Parathyroid adenoma (tissue), 2 donors: Measurements from ENCODE around the gene NF1.
"Not testable (repeated sequence)": the region's sequence is repeated elsewhere in the genome, so short reads cannot be mapped to it uniquely, and the experiment has no call there.

Experiments
- H2AFZ ChIP-seq: fragments of 300-600 bp; sonication (generic); one replicate; pipeline ENCODE4 v1.7.0; 2017; ENCODE audit warnings: antibody characterized with exemption, mild to moderate bottlenecking
- H3K27ac ChIP-seq: fragments of 300-600 bp; sonication (generic); one replicate; pipeline ENCODE4 v1.7.0; 2017
- H3K27me3 ChIP-seq: fragments of 300-600 bp; sonication (generic); one replicate; pipeline ENCODE4 v1.7.0; 2017; ENCODE audit warnings: low read length; ENCODE audit not compliant: control insufficient read depth, insufficient read depth
- H3K36me3 ChIP-seq: fragments of 300-600 bp; sonication (generic); one replicate; pipeline ENCODE4 v1.7.0; 2017; ENCODE audit warnings: low read length; ENCODE audit not compliant: control insufficient read depth, insufficient read depth
- H3K4me1 ChIP-seq: fragments of 300-600 bp; sonication (generic); one replicate; pipeline ENCODE4 v1.7.0; 2017; ENCODE audit warnings: control low read depth
- H3K4me2 ChIP-seq: fragments of 300-600 bp; sonication (generic); one replicate; pipeline ENCODE4 v1.7.0; 2017; ENCODE audit warnings: low read length
- H3K4me3 ChIP-seq: fragments of 300-600 bp; sonication (generic); one replicate; pipeline ENCODE4 v1.7.0; 2017; ENCODE audit warnings: low read depth, low read length
- H3K79me2 ChIP-seq: fragments of 300-600 bp; sonication (generic); one replicate; pipeline ENCODE4 v1.7.0; 2017; ENCODE audit warnings: control low read depth
- H3K9ac ChIP-seq: fragments of 300-600 bp; sonication (generic); one replicate; pipeline ENCODE4 v1.7.0; 2017; ENCODE audit warnings: mild to moderate bottlenecking
- H3K9me3 ChIP-seq: fragments of 300-600 bp; sonication (generic); one replicate; pipeline ENCODE4 v1.7.0; 2017; ENCODE audit warnings: low read length; ENCODE audit not compliant: control insufficient read depth
- CTCF ChIP-seq: fragments of 300-600 bp; sonication (generic); IDR thresholded peaks from one replicate; pipeline ENCODE4 v1.7.0; 2017; ENCODE audit warnings: antibody characterized with exemption, mild to moderate bottlenecking
- donor health status: primary hyperparathyroidism.

NF1 gene

DNA sequence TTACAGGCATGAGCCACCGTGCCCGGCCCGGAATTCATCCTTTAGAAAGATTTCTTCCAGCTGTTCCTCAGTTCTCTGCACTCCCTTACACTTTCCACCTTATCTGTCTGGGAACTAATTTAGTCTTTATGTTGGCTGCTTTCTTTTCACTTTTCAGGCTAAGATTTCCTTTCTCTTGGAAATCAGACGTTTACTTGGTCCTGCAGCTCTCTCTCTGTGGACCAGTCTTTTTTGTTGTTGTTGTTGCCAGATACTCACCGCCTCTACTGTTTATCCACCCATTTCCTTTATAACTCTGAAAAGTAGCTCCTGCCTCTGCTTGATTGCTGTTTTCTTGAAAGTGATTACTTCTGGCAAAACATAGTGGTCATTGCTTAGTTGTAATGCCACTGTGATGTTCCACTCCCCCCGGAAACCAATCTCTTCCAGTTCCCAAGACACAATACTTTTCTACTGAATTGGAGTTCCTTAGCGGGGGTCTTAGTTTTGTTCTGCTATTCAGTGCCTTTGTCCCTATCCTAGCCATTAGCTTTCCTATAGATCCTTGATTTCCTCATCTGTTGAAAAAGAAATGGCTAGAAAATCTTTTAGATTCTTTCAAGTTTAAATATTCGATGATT lies 6.2 kb downstream of the NF1 start:
- no peaks in the 10 kb centered on the region for H3K27me3 ChIP-seq
- peaks cover 26% of the 10 kb centered on the region for H3K79me2 ChIP-seq
- TF ChIP-seq CTCF, result no peak
- no peak overlapping the region for H2AFZ ChIP-seq
- no peaks in the 10 kb centered on the region for H3K9me3 ChIP-seq
- H3K27ac ChIP-seq, result no peak overlapping the region
- H3K4me3 ChIP-seq, result no peak overlapping the region
- no peak overlapping the region for H3K4me2 ChIP-seq
- H3K4me1 ChIP-seq, result peaks cover 5% of the 10 kb centered on the region
- H3K36me3 ChIP-seq, result no peaks in the 10 kb centered on the region
- no peak overlapping the region for H3K9ac ChIP-seq

- Histone ChIP-seq H3K9me3 (no peaks in the 10 kb centered on the region), H3K4me3 (no peak overlapping the region), H3K36me3 (no peaks in the 10 kb centered on the region), H2AFZ (no peak overlapping the region), H3K9ac (no peak overlapping the region), H3K27ac (no peak overlapping the region), H3K4me2 (no peak overlapping the region), H3K4me1 (peaks cover 5% of the 10 kb centered on the region), H3K79me2 (peaks cover 26% of the 10 kb centered on the region), H3K27me3 (no peaks in the 10 kb centered on the region)
- no peak for TF ChIP-seq CTCF
These were observed 7.2 kb downstream of the NF1 start for GRCh38 chr17:31101943-31102342.

- no peak overlapping the region for H3K4me2 ChIP-seq
- H3K4me1 ChIP-seq, result peaks cover 6% of the 10 kb centered on the region
- no peak overlapping the region for H3K4me3 ChIP-seq
- peaks cover 33% of the 10 kb centered on the region for H3K79me2 ChIP-seq
- no peak for TF ChIP-seq CTCF
- no peaks in the 10 kb centered on the region for H3K27me3 ChIP-seq
- H3K36me3 ChIP-seq, result no peaks in the 10 kb centered on the region
- no peaks in the 10 kb centered on the region for H3K9me3 ChIP-seq
- H3K9ac ChIP-seq, result no peak overlapping the region
- H2AFZ ChIP-seq, result no peak overlapping the region
- no peak overlapping the region for H3K27ac ChIP-seq
These were observed 11.2 kb downstream of the NF1 start for GRCh38 chr17:31105991-31106390.

DNA sequence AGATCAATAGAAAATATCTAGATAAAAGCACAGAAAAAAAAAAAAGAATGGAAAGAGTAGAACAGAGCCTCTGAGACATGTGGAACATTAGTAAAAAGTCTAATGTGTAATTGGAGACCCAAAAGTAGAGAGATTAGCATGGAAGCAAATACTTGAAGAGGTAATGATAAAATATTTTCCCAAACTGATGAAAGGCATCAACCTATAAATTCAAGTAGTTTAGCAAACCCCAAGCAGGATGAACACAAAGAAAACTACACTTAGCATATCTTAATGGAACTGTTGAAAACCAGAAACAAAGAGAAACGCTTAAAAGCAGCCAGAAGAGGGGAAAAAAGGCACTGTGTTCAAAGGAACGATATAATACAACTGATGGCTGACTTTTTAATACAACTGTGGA lies 16.4 kb downstream of the NF1 start:
- Histone ChIP-seq H3K27me3 (no peaks in the 10 kb centered on the region), H3K27ac (no peak overlapping the region), H3K9me3 (no peaks in the 10 kb centered on the region), H3K4me2 (no peak overlapping the region), H3K4me3 (no peak overlapping the region), H3K9ac (no peak overlapping the region), H3K79me2 (peaks cover 44% of the 10 kb centered on the region), H3K4me1 (peaks cover 10% of the 10 kb centered on the region), H2AFZ (no peak overlapping the region), H3K36me3 (no peaks in the 10 kb centered on the region)
- no peak for TF ChIP-seq CTCF

GRCh38 chr17:31112001-31112661 lies 17.4 kb downstream of the NF1 start:
- Histone ChIP-seq H3K36me3 (no peaks in the 10 kb centered on the region), H2AFZ (no peak overlapping the region), H3K9ac (no peak overlapping the region), H3K27me3 (no peaks in the 10 kb centered on the region), H3K4me1 (peaks cover 10% of the 10 kb centered on the region), H3K4me2 (no peak overlapping the region), H3K79me2 (peaks cover 44% of the 10 kb centered on the region), H3K9me3 (no peaks in the 10 kb centered on the region), H3K27ac (no peak overlapping the region), H3K4me3 (no peak overlapping the region)
- no peak for TF ChIP-seq CTCF

DNA sequence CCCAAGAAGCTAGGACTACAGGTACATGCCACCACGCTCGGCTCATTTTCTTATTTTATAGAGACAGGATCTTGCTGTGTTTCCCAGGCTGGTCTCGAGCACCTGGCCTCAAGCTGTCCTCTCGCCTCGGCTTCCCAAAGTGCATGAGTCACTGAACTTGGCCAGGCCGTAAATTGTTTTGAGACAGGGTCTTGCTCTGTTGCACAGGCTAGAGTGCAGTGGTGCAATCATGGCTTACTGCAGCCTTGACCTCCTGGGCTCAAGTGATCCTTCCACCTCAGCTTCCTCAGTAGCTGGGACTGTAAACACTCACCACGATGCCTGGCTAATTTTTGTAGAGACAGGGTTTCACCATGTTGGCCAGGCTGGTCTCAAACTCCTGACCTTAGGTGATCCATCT lies 18.6 kb downstream of the NF1 start:
- not testable (repeated sequence) for H3K4me1 ChIP-seq, H3K4me3 ChIP-seq, H3K36me3 ChIP-seq, H3K9ac ChIP-seq, H3K9me3 ChIP-seq, H3K4me2 ChIP-seq, H3K27me3 ChIP-seq, H3K27ac ChIP-seq, H2AFZ ChIP-seq
- peaks cover 40% of the 10 kb centered on the region for H3K79me2 ChIP-seq
